ENCODE results near the gene AFG1L. TPM values are rescaled to one million over a fixed set of nuclear protein-coding genes. Genes with fewer than 3 reads are reported as not detected.
"Not testable (repeated sequence)": the region's sequence is repeated elsewhere in the genome, so short reads cannot be mapped to it uniquely, and the experiment has no call there.

The AFG1L gene
- total and polyA plus RNA-seq, 12 donors: 2.5 to 13.5 (median 6.6) TPM

DNA sequence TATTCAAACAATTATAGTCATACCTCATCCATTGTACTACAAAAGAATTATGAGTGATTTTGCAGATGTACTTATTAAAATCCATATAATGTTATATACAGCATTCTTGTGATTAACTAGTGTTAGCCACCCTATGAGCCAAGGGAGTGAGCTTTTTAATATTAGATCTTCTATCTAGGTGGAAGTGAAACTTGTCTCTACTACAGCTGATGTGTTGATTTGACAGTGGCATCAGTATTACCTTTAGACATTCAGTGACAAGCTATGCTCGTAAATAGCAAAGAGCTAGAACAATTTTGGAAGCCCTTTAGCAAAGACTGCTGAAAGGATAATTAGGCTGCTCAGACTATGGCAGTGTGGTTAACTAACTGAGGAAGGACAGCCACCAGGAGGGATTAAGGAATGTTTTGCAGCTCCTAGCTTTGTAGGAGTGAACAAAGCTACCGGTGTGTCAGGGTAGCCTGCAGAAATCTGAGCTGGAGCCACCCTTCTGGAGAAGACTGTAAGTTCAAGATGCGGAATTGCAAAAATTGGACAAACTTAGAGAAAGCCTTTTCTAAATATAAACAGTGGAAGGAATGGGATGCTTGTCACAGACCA is 73.7 kb downstream of the AFG1L start:
- H3K27ac ChIP-seq: no peak overlapping the region
- H3K9me3 ChIP-seq (replicated peaks in 1 of 3): no peaks in the 10 kb centered on the region
- intact Hi-C loops (cut with DNase I): no loop called here
- TF ChIP-seq POLR2A (IDR thresholded peaks at IDR 0.05) (no peak), CTCF (IDR thresholded peaks at IDR 0.05) (no peak)
- no peak for DNase-seq
- H3K4me1 ChIP-seq (replicated peaks in 1 of 2): peaks cover 0 to 4% of the 10 kb centered on the region in 2 donors
- H3K27me3 ChIP-seq: no peaks in the 10 kb centered on the region
- WGBS, 4 donors: 85 to 96% (median 94%) methylated on average over 3 of the region's 3 CpGs
- H3K36me3 ChIP-seq (replicated peaks in 1 of 2): no peaks in the 10 kb centered on the region
- no peak overlapping the region for H3K4me3 ChIP-seq

DNA sequence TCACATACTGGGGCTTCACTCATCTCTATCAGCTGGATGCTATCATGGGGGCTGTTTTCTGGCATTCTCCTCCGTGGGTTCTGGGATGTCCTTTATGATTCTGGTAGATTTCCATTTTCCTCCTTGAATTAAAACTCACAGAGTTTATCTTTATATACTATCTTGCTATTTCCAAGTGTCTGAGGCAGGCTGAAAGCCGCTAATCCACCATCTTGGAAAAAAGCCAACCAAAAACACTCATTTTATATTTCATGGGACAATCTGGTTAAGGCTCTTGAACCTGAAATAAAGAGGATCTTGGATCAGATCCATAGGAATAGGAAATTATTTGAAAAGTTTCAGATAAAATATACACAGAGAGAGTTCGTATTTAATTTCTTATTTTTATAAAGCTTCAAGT is 86.0 kb downstream of the AFG1L start:
- TF ChIP-seq CTCF (IDR thresholded peaks at IDR 0.05) (no peak), POLR2A (IDR thresholded peaks at IDR 0.05) (no peak)
- no peaks in the 10 kb centered on the region for H3K4me1 ChIP-seq (replicated peaks in 1 of 2)
- WGBS, 4 donors: 91 to 96% (median 93%) methylated on average over 3 of the region's 3 CpGs
- H3K4me3 ChIP-seq: no peak overlapping the region
- no peak for DNase-seq
- H3K9me3 ChIP-seq (replicated peaks in 1 of 3): no peaks in the 10 kb centered on the region
- intact Hi-C loops (cut with DNase I): no loop called here
- H3K27me3 ChIP-seq: no peaks in the 10 kb centered on the region
- no peak overlapping the region for H3K27ac ChIP-seq
- no peaks in the 10 kb centered on the region for H3K36me3 ChIP-seq (replicated peaks in 1 of 2)

DNA sequence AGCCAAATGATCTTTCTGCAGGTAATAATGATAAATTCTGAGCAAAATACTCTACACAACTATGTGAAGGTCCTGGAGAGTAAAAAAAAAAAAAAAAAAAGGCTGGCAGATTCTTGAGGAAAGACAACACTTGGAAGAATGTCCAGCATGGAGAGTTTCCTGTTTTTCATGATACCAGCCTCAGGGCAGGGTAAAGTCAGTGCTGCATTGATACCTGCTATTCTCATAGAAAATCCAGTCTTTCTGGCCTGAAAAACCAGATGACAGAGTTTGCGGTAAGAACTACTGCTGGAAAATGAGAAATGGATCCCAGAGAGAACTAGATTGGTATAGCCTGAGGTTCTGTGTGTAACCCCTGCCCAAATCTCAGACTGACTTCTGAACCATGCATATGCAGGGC is 89.1 kb downstream of the AFG1L start:
- Histone ChIP-seq H3K36me3 (replicated peaks in 1 of 2) (no peaks in the 10 kb centered on the region), H3K4me3 (no peak overlapping the region), H3K9me3 (replicated peaks in 1 of 3) (no peaks in the 10 kb centered on the region), H3K4me1 (replicated peaks in 1 of 2) (no peaks in the 10 kb centered on the region), H3K27ac (no peak overlapping the region), H3K27me3 (no peaks in the 10 kb centered on the region)
- WGBS, 4 donors: 95 to 100% (median 98%) methylated on average over 1 of the region's 1 CpG
- DNase-seq: no peak
- intact Hi-C loops (cut with DNase I): no loop called here
- TF ChIP-seq POLR2A (IDR thresholded peaks at IDR 0.05): no peak
- TF ChIP-seq CTCF (IDR thresholded peaks at IDR 0.05): no peak

DNA sequence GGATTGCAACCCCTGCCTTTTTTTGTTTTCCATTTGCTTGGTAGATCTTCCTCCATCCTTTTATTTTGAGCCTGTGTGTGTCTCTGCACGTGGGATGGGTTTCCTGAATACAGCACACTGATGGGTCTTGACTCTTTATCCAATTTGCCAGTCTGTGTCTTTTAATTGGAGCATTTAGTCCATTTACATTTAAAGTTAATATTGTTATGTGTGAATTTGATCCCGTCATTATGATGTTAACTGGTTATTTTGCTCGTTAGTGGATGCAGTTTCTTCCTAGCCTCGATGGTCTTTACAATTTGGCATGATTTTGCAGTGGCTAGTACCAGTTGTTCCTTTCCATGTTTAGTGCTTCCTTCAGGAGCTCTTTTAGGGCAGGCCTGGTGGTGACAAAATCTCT is 94.3 kb downstream of the AFG1L start:
- H3K9me3 ChIP-seq (replicated peaks in 1 of 3); H3K4me1 ChIP-seq (replicated peaks in 1 of 2); H3K36me3 ChIP-seq (replicated peaks in 1 of 2); H3K27ac ChIP-seq; DNase-seq; H3K27me3 ChIP-seq; H3K4me3 ChIP-seq; intact Hi-C loops (cut with DNase I): not testable (repeated sequence)
- WGBS, 4 donors: 91 to 97% (median 94%) methylated on average over 4 of the region's 4 CpGs

- H3K9me3 ChIP-seq (replicated peaks in 1 of 3): no peaks in the 10 kb centered on the region
- H3K4me3 ChIP-seq: no peak overlapping the region
- TF ChIP-seq CTCF (IDR thresholded peaks at IDR 0.05): no peak
- TF ChIP-seq POLR2A (IDR thresholded peaks at IDR 0.05): no peak
- H3K4me1 ChIP-seq (replicated peaks in 1 of 2): no peaks in the 10 kb centered on the region
- intact Hi-C loops (cut with DNase I): no loop called here
- H3K36me3 ChIP-seq (replicated peaks in 1 of 2): no peaks in the 10 kb centered on the region
- H3K27me3 ChIP-seq: no peaks in the 10 kb centered on the region
- H3K27ac ChIP-seq: no peak overlapping the region
- 89 to 98% (median 97%) methylated on average over 2 of the region's 2 CpGs for WGBS, 4 donors
- DNase-seq: no peak
Measured at GRCh38 chr6:108395297-108395696, 100.4 kb downstream of the AFG1L start.

Data from adrenal gland (tissue), 12 donors.